ENCODE data around the gene PPP5C. TPM values are rescaled to one million over a fixed set of nuclear protein-coding genes. Genes with fewer than 3 reads are reported as not detected.

The PPP5C gene
- total RNA-seq, 1 donor from 2014 or later: 70.9 TPM

GRCh38 chr19:46388311-46389095 lies 41.6 kb downstream of the PPP5C start:
- Histone ChIP-seq H3K27me3 (ENCODE audit: insufficient read depth, low read length) (no peaks in the 10 kb centered on the region), H3K9ac (ENCODE audit: low read length) (no peak overlapping the region), H3K79me2 (ENCODE audit: insufficient read depth, low read length) (no peaks in the 10 kb centered on the region), H3K4me3 (ENCODE audit: insufficient read depth, low read depth, low read length) (no peak overlapping the region), H3K4me1 (ENCODE audit: insufficient read depth, low read length) (peaks cover 5% of the 10 kb centered on the region), H3K27ac (ENCODE audit: low read depth, low read length) (no peak overlapping the region), H2AFZ (ENCODE audit: low read depth, low read length) (no peak overlapping the region), H4K20me1 (ENCODE audit: insufficient read depth, low read length) (no peaks in the 10 kb centered on the region), H3K4me2 (ENCODE audit: low read length) (no peak overlapping the region), H3K36me3 (ENCODE audit: insufficient read depth, low read length) (peaks cover 16% of the 10 kb centered on the region), H3K9me3 (ENCODE audit: insufficient read depth, low read depth, low read length) (peaks cover 5% of the 10 kb centered on the region)
- Mint-ChIP-seq H3K27ac (ENCODE audit: unreplicated experiment) (no peak overlapping the region), H3K27me3 (ENCODE audit: low read depth, unreplicated experiment) (no peaks in the 10 kb centered on the region), H3K4me1 (ENCODE audit: low read depth, unreplicated experiment) (peaks cover 6% of the 10 kb centered on the region), H3K36me3 (ENCODE audit: low read depth, unreplicated experiment) (peaks cover 45% of the 10 kb centered on the region), H3K9me3 (ENCODE audit: unreplicated experiment) (no peaks in the 10 kb centered on the region), H3K4me3 (ENCODE audit: unreplicated experiment) (no peak overlapping the region)
- DNase-seq (ENCODE audit: low read depth) (no peak), FAIRE-seq (no peak)
- TF ChIP-seq EZH2 (IDR thresholded peaks at IDR 0.05; ENCODE audit: insufficient read depth, low read length): no peak

- H3K9me3 Mint-ChIP-seq (ENCODE audit: unreplicated experiment): no peaks in the 10 kb centered on the region
- no peaks in the 10 kb centered on the region for H3K27me3 Mint-ChIP-seq (ENCODE audit: low read depth, unreplicated experiment)
- peaks cover 44% of the 10 kb centered on the region for H3K36me3 Mint-ChIP-seq (ENCODE audit: low read depth, unreplicated experiment)
- no peak overlapping the region for H3K9ac ChIP-seq (ENCODE audit: low read length)
- no peak overlapping the region for H2AFZ ChIP-seq (ENCODE audit: low read depth, low read length)
- peaks cover 5% of the 10 kb centered on the region for H3K4me1 ChIP-seq (ENCODE audit: insufficient read depth, low read length)
- DNase-seq (ENCODE audit: low read depth): no peak
- H3K4me3 ChIP-seq (ENCODE audit: insufficient read depth, low read depth, low read length): no peak overlapping the region
- FAIRE-seq: no peak
- H3K4me3 Mint-ChIP-seq (ENCODE audit: unreplicated experiment): no peak overlapping the region
- H3K27ac ChIP-seq (ENCODE audit: low read depth, low read length): no peak overlapping the region
- H3K4me1 Mint-ChIP-seq (ENCODE audit: low read depth, unreplicated experiment): peaks cover 6% of the 10 kb centered on the region
- H3K27ac Mint-ChIP-seq (ENCODE audit: unreplicated experiment): no peak overlapping the region
- H4K20me1 ChIP-seq (ENCODE audit: insufficient read depth, low read length): no peaks in the 10 kb centered on the region
- H3K79me2 ChIP-seq (ENCODE audit: insufficient read depth, low read length): no peaks in the 10 kb centered on the region
- H3K4me2 ChIP-seq (ENCODE audit: low read length): no peak overlapping the region
- peaks cover 5% of the 10 kb centered on the region for H3K9me3 ChIP-seq (ENCODE audit: insufficient read depth, low read depth, low read length)
- H3K27me3 ChIP-seq (ENCODE audit: insufficient read depth, low read length): no peaks in the 10 kb centered on the region
- H3K36me3 ChIP-seq (ENCODE audit: insufficient read depth, low read length): peaks cover 13% of the 10 kb centered on the region
- TF ChIP-seq CTCF (IDR thresholded peaks at IDR 0.05; ENCODE audit: insufficient read depth, low read depth, low read length): no peak
- no peak for TF ChIP-seq EZH2 (IDR thresholded peaks at IDR 0.05; ENCODE audit: insufficient read depth, low read length)
Measured at GRCh38 chr19:46390121-46390858, 43.4 kb downstream of the PPP5C start.

- FAIRE-seq (no peak), DNase-seq (ENCODE audit: low read depth) (no peak)
- no peak overlapping the region for H3K4me2 ChIP-seq (ENCODE audit: low read length)
- no peak overlapping the region for H3K27ac ChIP-seq (ENCODE audit: low read depth, low read length)
- Mint-ChIP-seq H3K4me3 (ENCODE audit: unreplicated experiment) (no peak overlapping the region), H3K4me1 (ENCODE audit: low read depth, unreplicated experiment) (peaks cover 6% of the 10 kb centered on the region), H3K9me3 (ENCODE audit: unreplicated experiment) (no peaks in the 10 kb centered on the region), H3K27me3 (ENCODE audit: low read depth, unreplicated experiment) (no peaks in the 10 kb centered on the region), H3K27ac (ENCODE audit: unreplicated experiment) (no peak overlapping the region), H3K36me3 (ENCODE audit: low read depth, unreplicated experiment) (peaks cover 43% of the 10 kb centered on the region)
- H3K9me3 ChIP-seq (ENCODE audit: insufficient read depth, low read depth, low read length): peaks cover 5% of the 10 kb centered on the region
- peaks cover 5% of the 10 kb centered on the region for H3K4me1 ChIP-seq (ENCODE audit: insufficient read depth, low read length)
- peaks cover 13% of the 10 kb centered on the region for H3K36me3 ChIP-seq (ENCODE audit: insufficient read depth, low read length)
- no peaks in the 10 kb centered on the region for H3K79me2 ChIP-seq (ENCODE audit: insufficient read depth, low read length)
- no peak overlapping the region for H3K4me3 ChIP-seq (ENCODE audit: insufficient read depth, low read depth, low read length)
- TF ChIP-seq EZH2 (IDR thresholded peaks at IDR 0.05; ENCODE audit: insufficient read depth, low read length) (no peak), CTCF (IDR thresholded peaks at IDR 0.05; ENCODE audit: insufficient read depth, low read depth, low read length) (no peak)
- H3K9ac ChIP-seq (ENCODE audit: low read length): no peak overlapping the region
- no peak overlapping the region for H2AFZ ChIP-seq (ENCODE audit: low read depth, low read length)
- no peaks in the 10 kb centered on the region for H3K27me3 ChIP-seq (ENCODE audit: insufficient read depth, low read length)
- H4K20me1 ChIP-seq (ENCODE audit: insufficient read depth, low read length): no peaks in the 10 kb centered on the region
Measured at GRCh38 chr19:46390866-46391265, 44.0 kb downstream of the PPP5C start.
